Epithelial cell of proximal tubule (primary cell): ENCODE measurements around the gene UNK. TPM values are rescaled to one million over a fixed set of nuclear protein-coding genes. Genes with fewer than 3 reads are reported as not detected.
"Not testable (repeated sequence)": the region's sequence is repeated elsewhere in the genome, so short reads cannot be mapped to it uniquely, and the experiment has no call there.

Source experiments
- DNase-seq: peaks from one replicate; pipeline ENCODE4 v3.0.0-alpha.2; 2011; ENCODE audit warnings: low read depth
- H3K4me3 ChIP-seq: 2 replicates; pipeline ENCODE4 v1.5.1; 2011; ENCODE audit warnings: low read depth, mild to moderate bottlenecking, low read length
- total RNA-seq: library from RNA; depleted of rRNA; stranded (reverse); fragments of >200 nt; gene quantifications from 2 replicates; pipeline ENCODE4 v1.2.3, GENCODE V29; 2015
- TF ChIP-seq, protein P1 (sequence below): conservative IDR thresholded peaks from 2 replicates; pipeline ENCODE4 v1.5.1; 2012; ENCODE audit warnings: low read depth, mild to moderate bottlenecking, low read length

UNK gene
- total RNA-seq, 1 donor from 2014 or later = 19.4 TPM

- no peak for DNase-seq
- TF ChIP-seq, protein P1, sequence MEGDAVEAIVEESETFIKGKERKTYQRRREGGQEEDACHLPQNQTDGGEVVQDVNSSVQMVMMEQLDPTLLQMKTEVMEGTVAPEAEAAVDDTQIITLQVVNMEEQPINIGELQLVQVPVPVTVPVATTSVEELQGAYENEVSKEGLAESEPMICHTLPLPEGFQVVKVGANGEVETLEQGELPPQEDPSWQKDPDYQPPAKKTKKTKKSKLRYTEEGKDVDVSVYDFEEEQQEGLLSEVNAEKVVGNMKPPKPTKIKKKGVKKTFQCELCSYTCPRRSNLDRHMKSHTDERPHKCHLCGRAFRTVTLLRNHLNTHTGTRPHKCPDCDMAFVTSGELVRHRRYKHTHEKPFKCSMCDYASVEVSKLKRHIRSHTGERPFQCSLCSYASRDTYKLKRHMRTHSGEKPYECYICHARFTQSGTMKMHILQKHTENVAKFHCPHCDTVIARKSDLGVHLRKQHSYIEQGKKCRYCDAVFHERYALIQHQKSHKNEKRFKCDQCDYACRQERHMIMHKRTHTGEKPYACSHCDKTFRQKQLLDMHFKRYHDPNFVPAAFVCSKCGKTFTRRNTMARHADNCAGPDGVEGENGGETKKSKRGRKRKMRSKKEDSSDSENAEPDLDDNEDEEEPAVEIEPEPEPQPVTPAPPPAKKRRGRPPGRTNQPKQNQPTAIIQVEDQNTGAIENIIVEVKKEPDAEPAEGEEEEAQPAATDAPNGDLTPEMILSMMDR = no peak
- no peak overlapping the region for H3K4me3 ChIP-seq
Measured at GRCh38 chr17:75774991-75775668, 9.5 kb upstream of the UNK start.

GRCh38 chr17:75776386-75777295 is 8.0 kb upstream of the UNK start:
- TF ChIP-seq, protein P1 = no peak
- H3K4me3 ChIP-seq = no peak overlapping the region
- no peak for DNase-seq

- peak overlapping the region; percentile 80 for H3K4me3 ChIP-seq
- TF ChIP-seq, protein P1 = no peak
Measured at GRCh38 chr17:75777296-75777922, 7.2 kb upstream of the UNK start.

GRCh38 chr17:75778066-75778860 is 6.3 kb upstream of the UNK start:
- H3K4me3 ChIP-seq = peak overlapping the region; percentile 80
- DNase-seq = not testable (repeated sequence)

More at GRCh38 chr17:75777296-75777922, 7.2 kb upstream of the UNK start:
- DNase-seq = no peak

DNA sequence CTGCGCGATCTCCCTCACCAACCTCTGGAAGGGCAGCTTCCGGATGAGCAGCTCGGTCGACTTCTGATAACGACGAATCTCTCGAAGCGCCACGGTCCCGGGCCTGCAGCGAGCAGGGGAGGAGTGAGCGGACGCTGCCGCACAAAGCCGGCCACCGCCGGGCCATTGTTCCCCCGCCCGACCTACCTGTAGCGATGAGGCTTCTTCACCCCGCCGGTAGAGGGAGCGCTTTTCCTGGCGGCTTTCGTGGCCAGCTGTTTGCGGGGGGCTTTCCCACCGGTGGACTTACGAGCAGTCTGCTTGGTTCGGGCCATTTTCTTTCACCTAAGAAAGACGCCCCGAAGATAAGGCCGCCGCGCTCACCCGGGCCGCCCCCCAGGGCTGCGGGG is 5.8 kb upstream of the UNK start:
- H3K4me3 ChIP-seq = peak overlapping the region; percentile 80
- TF ChIP-seq, protein P1 = peak; percentile 59
- DNase-seq = no peak

DNA sequence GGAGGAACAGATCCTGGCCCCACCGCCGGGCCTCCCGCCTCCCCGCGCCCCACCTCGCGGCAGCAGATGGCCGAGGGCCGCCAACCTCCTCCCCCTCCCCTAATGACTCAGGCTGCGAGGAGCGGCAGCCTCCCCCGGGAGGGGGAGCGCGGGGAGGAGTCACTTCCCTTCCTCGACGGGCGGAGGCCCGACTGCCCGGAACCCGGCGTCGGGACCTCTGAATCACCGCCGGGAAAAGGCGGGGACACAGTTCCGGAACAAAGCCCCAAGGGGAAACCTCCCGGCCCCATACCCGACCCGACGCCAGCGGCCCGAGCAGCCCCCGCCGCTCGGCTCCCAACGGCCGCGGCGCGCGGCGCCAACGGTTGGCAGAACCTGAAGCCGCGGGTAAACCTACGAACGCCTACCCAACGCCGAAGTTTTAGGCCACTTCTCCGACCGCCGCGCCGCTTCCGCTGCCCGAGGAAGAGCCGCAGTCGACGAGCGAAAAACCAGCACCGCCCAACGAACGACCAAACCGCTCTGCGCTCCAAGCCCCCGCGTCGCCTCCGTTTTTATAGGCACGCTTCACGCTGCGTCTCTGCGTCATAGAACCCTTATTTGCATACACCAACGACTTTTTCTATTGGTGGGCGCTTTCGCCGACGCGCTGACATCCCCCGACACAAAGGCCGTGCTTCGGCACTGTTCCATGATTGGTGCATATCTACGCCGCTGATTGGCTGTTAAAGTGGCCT is 5.2 kb upstream of the UNK start:
- peak; percentile 98 for DNase-seq
- TF ChIP-seq, protein P1 = no peak
- peak overlapping the region; percentile 80 for H3K4me3 ChIP-seq
